Right lobe of liver (tissue), 4 donors: Measurements from ENCODE around the gene PRF1.

ENCODE experiments used
- CTCF ChIP-seq, 4 donors: fragments of 200-600 bp in 3 of 4; fragments of 450-650 bp in 1 of 4; IDR thresholded peaks; one replicate each; pipeline versions ENCODE4 v1.5.1 to v1.8.0; 2016 to 2022; ENCODE audit warnings: antibody characterized with exemption in 4 of 4, mild to moderate bottlenecking in 2 of 4
- POLR2A ChIP-seq: fragments of 450-650 bp; IDR thresholded peaks from one replicate; pipeline ENCODE4 v1.6.1; 2017; ENCODE audit warnings: antibody characterized with exemption, mild to moderate bottlenecking
- donor health status: DM: no; HTN: no; CAD: no.
- donor health status: DM: no; HTN: no; CAD: no.
- donor health status: DM: no; HTN: yes; CAD: no.

GRCh38 chr10:70560511-70560941, 42.0 kb downstream of the PRF1 start:
- TF ChIP-seq POLR2A (no peak), CTCF (IDR thresholded peaks at IDR 0.05) (no peak)
